OCI-LY1 (cell line): Measurements from ENCODE around the gene SAG.

ENCODE experiments used
- CTCF ChIP-seq: fragments of 200-600 bp; sonication (generic), shearing (Covaris generic); IDR thresholded peaks from 2 replicates; pipeline ENCODE4 v1.5.1; 2017; ENCODE audit warnings: mild to moderate bottlenecking, antibody characterized with exemption, low read length, moderate library complexity, mixed read lengths
- EZH2 ChIP-seq: fragments of 200-600 bp; sonication (generic), shearing (Covaris generic); IDR thresholded peaks from 2 replicates; pipeline ENCODE4 v1.8.0; 2017; ENCODE audit warnings: borderline replicate concordance, mixed run types, mild to moderate bottlenecking, antibody characterized with exemption, low read length, moderate library complexity, mixed read lengths

DNA sequence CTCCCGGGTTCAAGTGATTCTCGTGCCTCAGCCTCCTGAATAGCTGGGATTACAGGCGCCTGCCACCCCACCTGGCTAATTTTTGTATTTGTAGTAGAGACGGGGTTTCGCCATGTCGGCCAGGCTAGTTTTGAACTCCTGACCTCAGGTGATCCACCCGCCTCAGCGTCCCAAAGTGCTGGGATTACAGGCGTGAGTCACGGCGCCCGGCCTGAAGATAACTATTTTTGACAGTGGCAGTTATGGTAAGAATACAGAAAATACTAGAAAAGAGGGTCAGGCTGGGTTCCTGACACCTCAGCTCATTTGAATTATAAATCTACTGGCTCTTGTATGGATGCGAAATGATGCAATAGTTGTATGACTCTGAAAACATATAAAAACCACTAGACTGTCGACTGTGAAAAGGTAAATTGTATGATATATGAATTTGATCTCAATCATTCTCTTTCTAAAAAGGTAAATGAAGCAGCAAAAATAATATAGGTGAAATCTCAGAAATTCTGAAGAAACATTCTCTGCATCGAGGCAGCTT lies 35.6 kb downstream of the SAG start:
- TF ChIP-seq CTCF (no peak), EZH2 (no peak)
